OCI-LY1 (cell line): ENCODE measurements around the gene RCVRN.

Experiments used
- H2AFZ ChIP-seq: fragments of 200-600 bp; sonication (generic), shearing (Covaris generic); 2 replicates; pipeline ENCODE4 v1.6.0; 2014; ENCODE audit warnings: antibody characterized with exemption, mild to moderate bottlenecking, low read length
- H3F3A ChIP-seq: fragments of 200-600 bp; sonication (generic), shearing (Covaris generic); 2 replicates; pipeline ENCODE4 v1.6.0; 2014; ENCODE audit warnings: mild to moderate bottlenecking, antibody characterized with exemption, low read length, moderate library complexity; ENCODE audit not compliant: insufficient read depth
- H3K27ac ChIP-seq: fragments of 200-600 bp; sonication (generic); 2 replicates; pipeline ENCODE4 v1.5.1; 2014; ENCODE audit warnings: low read length, mixed run types, mild to moderate bottlenecking, low read depth; ENCODE audit not compliant: poor library complexity, severe bottlenecking
- H3K27me3 ChIP-seq: fragments of 200-600 bp; sonication (generic); 2 replicates; pipeline ENCODE4 v1.6.0; 2014; ENCODE audit warnings: antibody characterized with exemption, mild to moderate bottlenecking, low read length, moderate library complexity; ENCODE audit not compliant: insufficient read depth
- H3K36me3 ChIP-seq: fragments of 200-600 bp; sonication (generic); 2 replicates; pipeline ENCODE4 v1.6.1; 2014; ENCODE audit warnings: mild to moderate bottlenecking, antibody characterized with exemption, low read length, moderate library complexity, mixed read lengths; ENCODE audit not compliant: insufficient read depth
- H3K4me1 ChIP-seq: fragments of 200-600 bp; sonication (generic); 2 replicates; pipeline ENCODE4 v1.5.1; 2014; ENCODE audit warnings: mild to moderate bottlenecking, low read length, moderate library complexity; ENCODE audit not compliant: insufficient read depth, severe bottlenecking
- H3K4me2 ChIP-seq: fragments of 200-600 bp; sonication (generic), shearing (Covaris generic); 2 replicates; pipeline ENCODE4 v1.6.1; 2014; ENCODE audit warnings: low read length
- H3K4me3 ChIP-seq: fragments of 200-600 bp; sonication (generic); 2 replicates; pipeline ENCODE4 v1.5.1; 2014; ENCODE audit warnings: low read length, low read depth, mild to moderate bottlenecking, mixed read lengths; ENCODE audit not compliant: poor library complexity, severe bottlenecking
- H3K79me2 ChIP-seq: fragments of 200-600 bp; shearing (Covaris generic); 2 replicates; pipeline ENCODE4 v1.6.1; 2016; ENCODE audit warnings: mixed run types, low read length, mixed read lengths; ENCODE audit not compliant: insufficient read depth
- H3K9ac ChIP-seq: fragments of 200-600 bp; sonication (generic), shearing (Covaris generic); 2 replicates; pipeline ENCODE4 v1.6.1; 2014; ENCODE audit warnings: mild to moderate bottlenecking, low read length, mixed read lengths
- H3K9me2 ChIP-seq: fragments of 200-600 bp; sonication (generic), shearing (Covaris generic); 2 replicates; pipeline ENCODE4 v1.6.1; 2014; ENCODE audit warnings: low read depth, mild to moderate bottlenecking, low read length, mixed read lengths
- H3K9me3 ChIP-seq: fragments of 200-600 bp; shearing (Covaris generic); 2 replicates; pipeline ENCODE4 v1.6.1; 2014; ENCODE audit warnings: low read length, mixed read lengths
- H4K20me1 ChIP-seq: fragments of 200-600 bp; sonication (generic), shearing (Covaris generic); 2 replicates; pipeline ENCODE4 v1.6.0; 2016; ENCODE audit warnings: mild to moderate bottlenecking, low read length; ENCODE audit not compliant: insufficient read depth
- EZH2 ChIP-seq: fragments of 200-600 bp; sonication (generic), shearing (Covaris generic); IDR thresholded peaks from 2 replicates; pipeline ENCODE4 v1.8.0; 2017; ENCODE audit warnings: borderline replicate concordance, mixed run types, mild to moderate bottlenecking, antibody characterized with exemption, low read length, moderate library complexity, mixed read lengths
- TF ChIP-seq, protein P1 (sequence below): fragments of 200-600 bp; sonication (generic), shearing (Covaris generic); IDR thresholded peaks from 2 replicates; pipeline ENCODE4 v1.5.1; 2017; ENCODE audit warnings: mild to moderate bottlenecking, antibody characterized with exemption, low read length, moderate library complexity, mixed read lengths

RCVRN gene

DNA sequence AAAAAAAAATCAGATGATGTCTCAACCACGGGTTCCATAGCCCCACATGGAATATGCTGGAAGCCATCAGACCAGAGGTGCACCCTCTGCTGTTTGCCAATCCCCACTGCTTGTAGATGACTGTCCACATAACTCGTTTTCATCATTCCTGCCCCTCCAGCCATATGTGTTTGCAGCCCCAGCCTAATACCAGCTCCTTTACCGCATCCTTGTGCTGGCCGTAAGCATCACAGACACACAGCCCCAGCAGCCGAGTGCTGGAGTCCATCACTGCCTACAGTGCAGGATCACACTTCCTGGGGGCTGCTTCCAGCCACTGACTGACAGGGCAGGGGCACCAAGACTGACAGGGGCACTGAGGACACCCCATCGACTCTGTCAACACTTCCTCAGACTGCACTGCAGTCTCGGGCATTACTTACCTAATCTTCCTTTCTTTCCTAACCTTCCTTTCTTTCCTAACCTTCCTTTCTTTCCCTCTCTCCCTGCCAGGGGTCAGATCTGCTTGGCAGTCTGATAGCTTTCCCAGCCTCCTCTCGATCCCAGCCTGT is 5.0 kb downstream of the RCVRN start:
- Histone ChIP-seq H3K4me3 (no peak overlapping the region), H3F3A (no peaks in the 10 kb centered on the region), H3K79me2 (no peaks in the 10 kb centered on the region), H3K4me1 (no peaks in the 10 kb centered on the region), H3K36me3 (no peaks in the 10 kb centered on the region), H4K20me1 (no peaks in the 10 kb centered on the region), H3K27me3 (no peaks in the 10 kb centered on the region; the same call in 1 of the 2 replicates), H3K9me2 (no peaks in the 10 kb centered on the region), H3K27ac (no peak overlapping the region), H2AFZ (no peak overlapping the region), H3K9ac (no peak overlapping the region), H3K4me2 (no peak overlapping the region), H3K9me3 (no peaks in the 10 kb centered on the region)
- TF ChIP-seq, protein P1, sequence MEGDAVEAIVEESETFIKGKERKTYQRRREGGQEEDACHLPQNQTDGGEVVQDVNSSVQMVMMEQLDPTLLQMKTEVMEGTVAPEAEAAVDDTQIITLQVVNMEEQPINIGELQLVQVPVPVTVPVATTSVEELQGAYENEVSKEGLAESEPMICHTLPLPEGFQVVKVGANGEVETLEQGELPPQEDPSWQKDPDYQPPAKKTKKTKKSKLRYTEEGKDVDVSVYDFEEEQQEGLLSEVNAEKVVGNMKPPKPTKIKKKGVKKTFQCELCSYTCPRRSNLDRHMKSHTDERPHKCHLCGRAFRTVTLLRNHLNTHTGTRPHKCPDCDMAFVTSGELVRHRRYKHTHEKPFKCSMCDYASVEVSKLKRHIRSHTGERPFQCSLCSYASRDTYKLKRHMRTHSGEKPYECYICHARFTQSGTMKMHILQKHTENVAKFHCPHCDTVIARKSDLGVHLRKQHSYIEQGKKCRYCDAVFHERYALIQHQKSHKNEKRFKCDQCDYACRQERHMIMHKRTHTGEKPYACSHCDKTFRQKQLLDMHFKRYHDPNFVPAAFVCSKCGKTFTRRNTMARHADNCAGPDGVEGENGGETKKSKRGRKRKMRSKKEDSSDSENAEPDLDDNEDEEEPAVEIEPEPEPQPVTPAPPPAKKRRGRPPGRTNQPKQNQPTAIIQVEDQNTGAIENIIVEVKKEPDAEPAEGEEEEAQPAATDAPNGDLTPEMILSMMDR = no peak
- no peak for TF ChIP-seq EZH2

DNA sequence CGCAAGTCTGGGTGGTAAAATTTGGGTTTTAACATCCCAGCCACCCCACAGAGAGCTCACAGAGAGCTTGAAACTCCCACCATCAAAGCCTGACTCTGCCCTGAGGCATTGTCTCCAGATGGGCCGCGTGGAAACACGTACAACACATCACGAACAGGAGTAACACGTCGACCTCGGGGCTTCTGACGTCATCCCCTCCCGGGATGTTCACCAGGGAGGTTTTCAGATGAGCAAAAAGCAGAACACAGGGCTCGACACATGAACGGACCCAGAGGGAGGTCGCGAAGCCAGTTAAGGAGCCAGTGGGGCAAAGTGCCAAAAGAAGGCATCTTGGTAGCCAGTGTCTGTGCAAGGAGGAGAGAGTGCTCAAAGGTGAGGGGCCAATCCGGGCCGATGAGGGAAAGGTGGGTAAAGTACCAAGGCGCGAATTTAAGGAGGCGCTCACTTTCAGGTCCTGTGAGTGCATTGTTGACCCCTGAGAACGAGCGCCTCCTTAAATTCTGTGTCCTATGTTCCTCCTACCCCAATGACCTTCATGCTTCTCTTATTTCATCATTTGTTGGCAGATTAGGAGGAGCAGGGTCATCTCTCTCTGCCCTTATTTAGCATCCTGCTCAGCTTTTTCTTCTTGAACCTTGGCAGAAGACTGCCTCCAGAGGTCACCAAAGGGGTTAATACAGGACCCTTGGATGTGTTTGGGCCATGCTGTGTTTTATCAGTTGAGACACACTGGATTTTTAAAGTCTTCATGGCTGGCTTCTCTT is 5.6 kb downstream of the RCVRN start:
- no peak overlapping the region for H3K9ac ChIP-seq
- no peaks in the 10 kb centered on the region for H3K9me2 ChIP-seq
- no peak overlapping the region for H2AFZ ChIP-seq
- no peaks in the 10 kb centered on the region for H3K4me1 ChIP-seq
- H3K36me3 ChIP-seq = no peaks in the 10 kb centered on the region
- H3K79me2 ChIP-seq = no peaks in the 10 kb centered on the region
- H4K20me1 ChIP-seq = no peaks in the 10 kb centered on the region
- no peak overlapping the region for H3K4me2 ChIP-seq
- H3K27me3 ChIP-seq = no peaks in the 10 kb centered on the region; the same call in 1 of the 2 replicates
- H3K9me3 ChIP-seq = no peaks in the 10 kb centered on the region
- no peak for TF ChIP-seq EZH2
- TF ChIP-seq, protein P1 = no peak
- no peak overlapping the region for H3K27ac ChIP-seq
- H3K4me3 ChIP-seq = no peak overlapping the region
- no peaks in the 10 kb centered on the region for H3F3A ChIP-seq

DNA sequence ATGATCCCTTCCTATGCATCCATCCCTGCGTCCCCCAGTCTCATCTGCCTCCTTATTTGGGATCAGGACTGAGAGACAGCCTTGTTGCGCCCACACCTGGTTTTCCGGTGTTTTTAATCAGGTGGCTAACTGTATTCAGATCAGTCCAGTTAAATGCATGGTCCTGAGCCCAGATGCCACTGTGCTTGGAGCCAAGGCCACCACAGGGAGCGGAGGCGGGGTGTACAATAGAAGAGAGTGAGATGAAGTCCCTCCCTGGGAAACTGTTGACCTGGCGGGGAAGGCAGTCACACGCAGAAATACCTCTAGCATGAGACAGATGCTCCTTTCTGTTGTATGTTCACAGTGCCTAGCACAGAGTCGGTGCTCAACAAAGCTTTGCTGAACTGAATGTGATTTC is 6.3 kb downstream of the RCVRN start:
- no peaks in the 10 kb centered on the region; the same call in 1 of the 2 replicates for H3K27me3 ChIP-seq
- H3K36me3 ChIP-seq = no peaks in the 10 kb centered on the region
- H3K4me3 ChIP-seq = no peak overlapping the region
- H4K20me1 ChIP-seq = no peaks in the 10 kb centered on the region
- no peaks in the 10 kb centered on the region for H3K79me2 ChIP-seq
- H3K9me3 ChIP-seq = no peaks in the 10 kb centered on the region
- H3K4me2 ChIP-seq = no peak overlapping the region
- H3F3A ChIP-seq = no peaks in the 10 kb centered on the region
- H3K4me1 ChIP-seq = no peaks in the 10 kb centered on the region
- TF ChIP-seq EZH2 = no peak
- TF ChIP-seq, protein P1 = no peak
- H2AFZ ChIP-seq = no peak overlapping the region
- H3K27ac ChIP-seq = no peak overlapping the region
- no peak overlapping the region for H3K9ac ChIP-seq
- no peaks in the 10 kb centered on the region for H3K9me2 ChIP-seq
